Gastroesophageal sphincter (tissue), 3 donors: ENCODE results near the gene KCNT1.

Experiments used
- CTCF ChIP-seq, 4 experiments: fragments of 200-600 bp in 2 of 4; fragments of 450-650 bp in 2 of 4; sonication (generic) in 1 of 4; IDR thresholded peaks; one replicate each; pipeline ENCODE4 v1.5.1; 2017 to 2019; ENCODE audit warnings: antibody characterized with exemption in 4 of 4, mild to moderate bottlenecking in 2 of 4, moderate library complexity in 2 of 4
- EP300 ChIP-seq: sonication (generic); formaldehyde crosslinking; IDR thresholded peaks from one replicate; pipeline ENCODE4 v1.6.1; 2017; ENCODE audit warnings: antibody characterized with exemption, mild to moderate bottlenecking
- POLR2A ChIP-seq, 2 donors: fragments of 450-650 bp; IDR thresholded peaks; one replicate each; pipeline ENCODE4 v1.6.1; 2017; ENCODE audit warnings: antibody characterized with exemption in 2 of 2, mild to moderate bottlenecking in 2 of 2, moderate library complexity in 1 of 2
- POLR2AphosphoS5 ChIP-seq: sonication (generic); formaldehyde crosslinking; IDR thresholded peaks from one replicate; pipeline ENCODE4 v1.6.1; 2017; ENCODE audit warnings: antibody characterized with exemption

DNA sequence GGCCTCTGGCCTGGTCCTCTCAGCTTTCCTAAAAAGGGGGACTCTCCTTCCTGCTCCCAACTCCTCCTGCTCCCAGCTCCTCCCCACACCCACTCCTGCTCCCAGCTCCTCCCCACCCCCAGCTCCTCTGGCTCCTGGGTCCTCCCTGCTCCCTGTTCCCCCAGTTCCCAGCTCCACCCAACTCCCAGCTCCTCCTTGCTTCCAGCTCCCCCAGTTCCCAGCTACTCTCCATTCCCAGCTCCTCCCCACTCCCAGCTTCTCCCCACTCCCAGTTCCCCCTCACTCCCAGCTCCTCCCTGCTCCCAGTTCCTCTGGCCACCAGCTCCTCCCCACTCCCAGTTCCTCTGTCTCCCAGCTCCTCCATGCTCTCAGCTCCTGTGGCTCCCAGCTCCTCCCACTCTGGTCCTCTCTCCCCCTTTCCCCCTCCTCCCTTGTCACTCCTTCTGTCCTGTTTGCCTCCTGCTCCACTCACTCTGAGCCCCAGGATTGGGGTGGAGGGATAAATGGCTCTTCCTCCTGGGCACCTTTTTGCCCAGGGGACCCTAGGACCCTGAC, 75.7 kb downstream of the KCNT1 start:
- TF ChIP-seq CTCF (IDR thresholded peaks at IDR 0.05) (no peak), POLR2AphosphoS5 (no peak), EP300 (no peak), POLR2A (IDR thresholded peaks at IDR 0.05) (no peak)
